Breast epithelium (tissue), 4 donors: Measurements from ENCODE around the gene PPDPF. TPM values are rescaled to one million over a fixed set of nuclear protein-coding genes. Genes with fewer than 3 reads are reported as not detected.

Experiments used
- DNase-seq, 2 donors: peaks; one replicate each; pipeline ENCODE4 v3.0.0-alpha.2; 2019; ENCODE audit warnings: low spot score in 2 of 2
- H3K27ac ChIP-seq, 2 donors: fragments of 200-600 bp; sonication (generic) in 1 of 2; one replicate each; pipeline ENCODE4 v1.5.1; 2016 to 2019; ENCODE audit warnings: mild to moderate bottlenecking in 1 of 2
- H3K27me3 ChIP-seq, 2 donors: fragments of 200-600 bp; sonication (generic) in 1 of 2; one replicate each; pipeline versions ENCODE4 v1.5.1 to v1.6.0; 2017 to 2019; ENCODE audit warnings: control low read depth in 1 of 2, mild to moderate bottlenecking in 1 of 2
- H3K36me3 ChIP-seq: fragments of 200-600 bp; one replicate; pipeline ENCODE4 v1.5.1; 2019
- H3K4me1 ChIP-seq, 2 donors: fragments of 200-600 bp; sonication (generic); one replicate each; pipeline ENCODE4 v1.5.1; 2016 to 2019; ENCODE audit warnings: control low read depth in 1 of 2
- H3K4me3 ChIP-seq, 3 donors: fragments of 200-600 bp; sonication (generic); 1 replicate in 2 of 3; 2 replicates in 1 of 3; pipeline ENCODE4 v1.5.1; 2016 to 2019; ENCODE audit warnings: mild to moderate bottlenecking in 3 of 3, moderate library complexity in 2 of 3
- H3K9me3 ChIP-seq, 2 donors: fragments of 200-600 bp; sonication (generic) in 1 of 2; one replicate each; pipeline ENCODE4 v1.5.1; 2016 to 2019; ENCODE audit warnings: control low read depth in 1 of 2
- CTCF ChIP-seq, 3 donors: fragments of 450-650 bp; IDR thresholded peaks; one replicate each; pipeline ENCODE4 v1.5.1; 2016 to 2017; ENCODE audit warnings: antibody characterized with exemption in 3 of 3, mild to moderate bottlenecking in 3 of 3, moderate library complexity in 3 of 3
- POLR2A ChIP-seq: fragments of 450-650 bp; IDR thresholded peaks from one replicate; pipeline ENCODE4 v1.6.1; 2016; ENCODE audit warnings: antibody characterized with exemption, mild to moderate bottlenecking, moderate library complexity
- POLR2AphosphoS5 ChIP-seq, 3 donors: sonication (generic); formaldehyde crosslinking; IDR thresholded peaks; one replicate each; pipeline ENCODE4 v1.6.1; 2017; ENCODE audit warnings: antibody characterized with exemption in 3 of 3
- intact Hi-C: fragments of 100-400 bp; cut with DNase I; formaldehyde crosslinking; loops from one replicate; pipeline ENCODE4 v1.15.1; 2023; ENCODE audit warnings: low total_unique reads
- total RNA-seq, 3 donors: library from RNA; depleted of rRNA; stranded (reverse); fragments of >200 nt; gene quantifications; one replicate each; pipeline ENCODE4 v1.1.0, GENCODE V29; 2016

Gene PPDPF
- total RNA-seq, result 100 to 1,000 TPM in 2 of 3 donors, 10 to 100 TPM in 1; 71.8 to 151 (median 133) TPM

GRCh38 chr20:63520504-63520933 is at the start of gene PPDPF:
Gene PPDPF, plus strand, starts transcription at chr20:63520765. Its CDS starts 544 bp downstream, at chr20:63521309.
- Histone ChIP-seq H3K9me3 (peaks cover 0 to 9% of the 10 kb centered on the region in 2 donors), H3K36me3 (no peaks in the 10 kb centered on the region), H3K27ac (peak within 1 kb of the TSS; percentile 99), H3K4me1 (peaks cover 0 to 15% of the 10 kb centered on the region in 2 donors), H3K4me3 (peak within 1 kb of the TSS; percentile 85 to 95 (median 90)), H3K27me3 (no peaks in the 10 kb centered on the region)
- peak; percentile 78 to 85 for DNase-seq
- peak; percentile 95 to 98 (median 95) for TF ChIP-seq POLR2AphosphoS5 (IDR thresholded peaks at IDR 0.05)
- no peak for TF ChIP-seq CTCF (IDR thresholded peaks at IDR 0.05)
- TF ChIP-seq POLR2A, result peak; percentile 41
- intact Hi-C loops, result no loop called here

- intact Hi-C loops, result no loop called here
- H3K27me3 ChIP-seq, result peaks cover 4 to 94% of the 10 kb centered on the region in 2 donors
- H3K4me3 ChIP-seq, result no peak overlapping the region
- H3K27ac ChIP-seq, result no peak overlapping the region
- H3K36me3 ChIP-seq, result no peaks in the 10 kb centered on the region
- TF ChIP-seq CTCF (IDR thresholded peaks at IDR 0.05) (no peak), POLR2A (no peak), POLR2AphosphoS5 (IDR thresholded peaks at IDR 0.05) (no peak)
- DNase-seq, result no peak
- H3K9me3 ChIP-seq, result no peaks in the 10 kb centered on the region
- peaks cover 0 to 9% of the 10 kb centered on the region in 2 donors for H3K4me1 ChIP-seq
Measured at GRCh38 chr20:63471002-63471716, 49.4 kb upstream of the PPDPF start.

DNA sequence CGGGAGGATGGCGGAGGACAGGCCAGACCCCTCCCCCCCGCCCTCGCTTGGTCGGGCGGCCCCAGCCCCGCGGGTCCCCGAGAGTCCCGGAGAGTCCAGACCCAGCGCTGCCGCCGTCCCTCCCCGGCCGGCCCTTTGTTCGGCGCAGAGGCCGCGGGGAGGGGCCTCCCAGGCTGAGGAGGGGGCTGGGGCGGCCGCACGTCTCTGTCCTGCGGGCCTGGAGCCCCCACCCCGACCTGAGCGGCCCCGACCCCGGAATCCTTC is 48.9 kb upstream of the PPDPF start:
- Histone ChIP-seq H3K27me3 (peaks cover 4 to 90% of the 10 kb centered on the region in 2 donors), H3K4me1 (peaks cover 0 to 9% of the 10 kb centered on the region in 2 donors), H3K4me3 (peak overlapping the region in 2 of 3 donors; percentile 27 to 55), H3K9me3 (no peaks in the 10 kb centered on the region), H3K36me3 (no peaks in the 10 kb centered on the region), H3K27ac (no peak overlapping the region)
- TF ChIP-seq POLR2A, result no peak
- TF ChIP-seq POLR2AphosphoS5 (IDR thresholded peaks at IDR 0.05), result no peak
- no peak for TF ChIP-seq CTCF (IDR thresholded peaks at IDR 0.05)
- intact Hi-C loops, result no loop called here
- no peak for DNase-seq

DNA sequence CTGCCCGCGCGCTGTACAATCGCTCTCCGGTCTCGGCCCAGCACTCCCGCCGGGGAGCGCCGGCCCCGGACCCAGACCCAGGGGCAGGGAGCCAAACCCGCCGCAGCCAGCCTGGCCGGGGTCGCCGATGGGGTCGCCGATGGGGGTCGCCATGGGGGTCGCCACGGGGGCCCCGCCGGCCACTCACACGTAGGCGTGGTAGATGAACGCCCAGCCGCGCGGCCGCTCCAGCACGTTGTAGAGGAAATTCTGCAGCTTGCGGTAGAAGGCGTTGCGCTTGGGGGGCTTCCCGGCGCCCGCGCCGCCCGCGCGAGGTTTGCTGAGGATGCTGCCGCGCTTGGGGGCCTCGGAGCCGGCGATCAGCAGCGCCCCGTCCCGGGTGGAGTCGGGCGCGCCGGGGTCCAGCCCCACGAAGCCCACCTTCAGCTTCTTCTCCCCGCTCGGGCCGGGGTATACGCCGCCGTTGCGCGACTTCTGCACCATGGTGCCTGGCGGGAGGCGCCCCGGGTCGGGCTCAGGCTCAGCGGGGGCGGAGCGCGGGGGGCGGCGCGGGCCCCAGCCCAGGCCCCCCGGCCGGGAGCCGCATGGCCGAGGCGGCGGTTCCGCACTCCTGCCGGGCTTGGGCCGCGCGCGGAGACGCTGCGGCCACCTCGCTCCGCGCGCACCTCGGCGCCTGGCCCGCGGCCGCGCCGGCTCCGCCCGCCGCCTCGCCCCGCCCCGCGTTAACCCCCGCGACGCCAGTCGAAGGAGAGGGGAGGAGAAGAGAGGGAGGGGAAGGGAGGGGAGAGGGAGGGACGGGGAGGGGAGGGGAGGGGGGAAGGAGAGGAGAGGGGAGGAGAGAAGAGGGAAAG is 48.4 kb upstream of the PPDPF start, which contains the start of gene KCNQ2:
Gene KCNQ2, minus strand, starts transcription at position 675 of the 851 bp plus-strand sequence. Its CDS starts 192 bp downstream, at position 483.
- DNase-seq, result no peak
- H3K36me3 ChIP-seq, result no peaks in the 10 kb centered on the region
- TF ChIP-seq POLR2AphosphoS5 (IDR thresholded peaks at IDR 0.05) (no peak), CTCF (IDR thresholded peaks at IDR 0.05) (no peak)
- no peak within 1 kb of the TSS for H3K27ac ChIP-seq
- intact Hi-C loops, result no loop called here
- H3K27me3 ChIP-seq, result peaks cover 4 to 90% of the 10 kb centered on the region in 2 donors
- peaks cover 0 to 9% of the 10 kb centered on the region in 2 donors for H3K4me1 ChIP-seq
- peak within 1 kb of the TSS in 2 of 3 donors; percentile 27 to 55 for H3K4me3 ChIP-seq
- no peaks in the 10 kb centered on the region for H3K9me3 ChIP-seq
